HG03097 (cell line): ENCODE data around the gene RNF217.
"Not testable (repeated sequence)": the region's sequence is repeated elsewhere in the genome, so short reads cannot be mapped to it uniquely, and the experiment has no call there.

Source experiments
- ATAC-seq: cut with Tn5 transposase; IDR thresholded peaks from one replicate; pipeline ENCODE4 v1.9.1; 2021; ENCODE audit not compliant: unreplicated experiment, low FRiP score

Gene RNF217

GRCh38 chr6:125116710-125117109, 154.5 kb downstream of the RNF217 start:
- ATAC-seq: no peak

DNA sequence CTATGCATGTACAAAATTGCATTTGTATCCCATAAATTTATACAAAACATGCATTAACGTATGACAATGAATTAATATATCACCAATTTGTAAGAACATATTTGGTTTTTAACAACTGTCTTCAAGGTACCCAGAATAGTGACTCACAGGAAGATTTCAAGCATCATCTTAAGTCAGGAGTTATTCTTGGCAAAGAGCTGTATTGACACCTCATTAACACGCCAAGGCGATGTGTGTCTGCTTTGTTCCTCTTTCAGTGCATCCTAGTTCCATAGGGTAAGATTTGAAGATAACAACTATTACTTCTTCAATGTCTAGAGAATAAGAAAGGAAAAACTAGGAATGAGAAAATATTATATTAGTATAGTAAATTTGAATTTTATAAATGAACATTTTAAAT, 155.6 kb downstream of the RNF217 start:
- no peak for ATAC-seq

DNA sequence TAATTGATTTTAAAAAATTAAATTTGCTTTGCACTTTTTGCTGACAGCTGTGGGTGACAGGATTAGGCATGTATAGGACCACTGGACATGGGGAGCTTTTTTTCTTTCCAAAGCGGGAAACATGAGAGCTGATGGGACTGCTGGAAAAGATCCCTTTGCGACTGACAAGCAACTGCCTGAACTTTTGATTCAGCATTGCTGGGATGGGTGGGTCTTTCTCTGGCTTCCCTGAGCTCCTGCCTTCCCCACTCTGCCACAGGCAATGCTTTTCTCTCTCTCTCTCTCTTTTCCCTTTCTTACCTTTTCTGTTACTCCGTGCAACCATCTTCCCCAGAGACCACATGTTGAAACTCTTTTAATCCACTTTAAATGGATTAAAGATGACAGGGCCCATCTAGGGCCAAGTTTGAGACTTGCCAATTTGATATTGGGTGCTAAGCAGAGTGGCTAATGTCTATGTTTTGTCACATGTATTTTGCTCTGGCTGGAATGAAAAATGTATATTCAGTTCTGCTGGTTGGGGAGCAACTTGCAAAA, 157.9 kb downstream of the RNF217 start:
- ATAC-seq: no peak

GRCh38 chr6:125121894-125122293, 159.7 kb downstream of the RNF217 start:
- no peak for ATAC-seq

DNA sequence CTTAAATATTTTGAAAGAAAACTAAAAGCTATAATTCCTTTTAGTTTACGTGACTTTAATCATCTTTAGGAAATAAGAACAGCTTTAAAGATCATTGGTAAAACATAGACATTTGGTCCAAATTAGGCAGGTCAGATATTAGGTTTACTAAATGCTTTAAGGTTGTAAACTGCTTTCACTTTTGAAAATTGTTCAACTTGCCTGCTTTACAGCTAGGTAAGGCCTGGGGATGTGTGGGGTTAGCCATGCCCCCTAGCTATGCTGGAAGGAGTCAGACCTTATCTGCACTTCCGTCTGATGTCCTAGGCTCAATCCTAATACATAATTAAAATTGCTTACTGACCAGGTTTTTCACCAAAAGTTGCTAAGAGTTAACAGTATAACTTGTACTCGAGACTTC, 160.8 kb downstream of the RNF217 start:
- ATAC-seq: no peak

GRCh38 chr6:125123468-125124048, 161.3 kb downstream of the RNF217 start:
- no peak for ATAC-seq

DNA sequence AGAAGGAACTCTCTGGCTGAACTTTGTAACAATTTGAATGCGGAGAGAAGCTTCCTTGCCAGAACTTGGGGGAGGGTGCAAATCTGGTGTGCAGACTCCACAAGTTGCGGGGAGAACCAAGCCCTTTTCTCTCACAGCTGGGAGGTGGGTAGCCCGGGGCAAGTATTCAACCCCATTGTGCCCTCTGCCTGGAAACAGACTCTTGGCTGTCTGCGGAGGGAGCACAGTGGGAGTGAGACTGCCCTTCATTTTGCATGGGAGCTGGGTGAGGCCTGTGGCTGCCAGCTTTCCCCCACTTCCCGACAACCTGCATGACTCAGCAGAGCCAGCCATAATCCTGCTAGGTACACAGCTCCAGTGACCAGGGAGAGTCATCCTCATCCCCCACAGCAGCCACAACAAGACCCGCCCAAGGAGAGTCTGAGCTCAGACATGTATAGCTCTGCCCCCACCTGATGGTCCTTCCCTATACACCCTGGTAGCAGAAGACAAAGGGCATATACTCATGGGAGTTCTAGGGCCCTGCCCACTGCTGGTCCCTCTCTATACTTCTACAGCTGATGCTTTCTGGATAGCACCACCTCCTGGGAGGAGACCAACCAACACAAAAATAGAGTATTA, 161.9 kb downstream of the RNF217 start:
- no peak for ATAC-seq

- not testable (repeated sequence) for ATAC-seq
These were observed 163.6 kb downstream of the RNF217 start for GRCh38 chr6:125125856-125126255.

DNA sequence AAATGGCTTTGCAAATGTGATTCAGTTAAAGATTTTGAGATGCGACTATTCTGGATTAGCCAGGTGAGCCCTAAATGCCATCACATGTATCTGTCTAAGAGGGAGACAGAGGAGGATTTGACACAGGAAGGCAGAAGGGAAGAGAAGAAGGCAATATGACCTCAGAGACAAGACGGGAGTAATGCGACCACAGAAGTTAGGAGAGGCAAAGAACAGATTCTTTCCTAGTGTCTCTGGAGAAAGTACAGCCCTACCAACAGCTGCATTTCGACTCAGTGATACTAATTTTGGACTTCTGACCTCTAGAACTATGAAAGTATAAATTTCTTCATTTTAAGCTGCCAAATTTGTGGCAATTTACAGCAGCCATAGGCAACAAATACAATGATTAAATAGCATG, 167.1 kb downstream of the RNF217 start:
- ATAC-seq: no peak

GRCh38 chr6:125132058-125132457, 169.8 kb downstream of the RNF217 start:
- ATAC-seq: no peak

GRCh38 chr6:125136378-125136777, 174.1 kb downstream of the RNF217 start:
- no peak for ATAC-seq

GRCh38 chr6:125138083-125138482, 175.8 kb downstream of the RNF217 start:
- ATAC-seq: no peak

GRCh38 chr6:125140808-125141207, 178.6 kb downstream of the RNF217 start:
- no peak for ATAC-seq
